Neural cell (in vitro differentiated cells): ENCODE results near the gene MLPH. TPM values are rescaled to one million over a fixed set of nuclear protein-coding genes. Genes with fewer than 3 reads are reported as not detected.

ENCODE experiments used
- H2AFZ ChIP-seq: fragments of 200-600, 300-800 bp; sonication (generic), shearing (Covaris generic); 2 replicates; pipeline ENCODE4 v1.6.0; 2014; ENCODE audit warnings: low read depth, mild to moderate bottlenecking, antibody characterized with exemption, low read length, moderate library complexity
- H3F3A ChIP-seq: fragments of 200-600 bp; shearing (Covaris generic); 2 replicates; pipeline ENCODE4 v1.6.1; 2016; ENCODE audit warnings: mild to moderate bottlenecking, moderate library complexity, mixed read lengths, antibody characterized with exemption, low read length; ENCODE audit not compliant: insufficient read depth, poor library complexity, severe bottlenecking
- H3K27ac ChIP-seq: fragments of 200-600, 300-800 bp; sonication (generic), shearing (Covaris generic); 2 replicates; pipeline ENCODE4 v1.5.1; 2014; ENCODE audit warnings: mild to moderate bottlenecking, low read length, moderate library complexity
- H3K27me3 ChIP-seq: fragments of 300-800, 200-600 bp; sonication (generic), shearing (Covaris generic); 2 replicates; pipeline ENCODE4 v1.6.0; 2014; ENCODE audit warnings: mild to moderate bottlenecking, low read depth, low read length, moderate library complexity; ENCODE audit not compliant: insufficient read depth
- H3K36me3 ChIP-seq: fragments of 300-800, 200-600 bp; sonication (generic), shearing (Covaris generic); 2 replicates; pipeline ENCODE4 v1.5.1; 2014; ENCODE audit warnings: mild to moderate bottlenecking, antibody characterized with exemption, low read length, moderate library complexity; ENCODE audit not compliant: insufficient read depth
- H3K4me2 ChIP-seq: fragments of 300-800, 200-600 bp; sonication (generic), shearing (Covaris generic); 2 replicates; pipeline ENCODE4 v1.6.0; 2014; ENCODE audit warnings: mild to moderate bottlenecking, low read length
- H3K4me3 ChIP-seq: fragments of 300-800, 200-600 bp; sonication (generic), shearing (Covaris generic); 2 replicates; pipeline ENCODE4 v1.5.1; 2014; ENCODE audit warnings: mild to moderate bottlenecking, low read length, moderate library complexity
- H3K79me2 ChIP-seq: fragments of 200-600 bp; shearing (Covaris generic); replicated peaks from 2 replicates; pipeline ENCODE4 v1.6.0; 2014; ENCODE audit warnings: mild to moderate bottlenecking, low read length, moderate library complexity; ENCODE audit not compliant: insufficient read depth
- H3K9ac ChIP-seq: fragments of 300-800, 200-600 bp; sonication (generic), shearing (Covaris generic); 2 replicates; pipeline ENCODE4 v1.6.1; 2016; ENCODE audit warnings: mild to moderate bottlenecking, low read length, mixed read lengths
- H3K9me2 ChIP-seq: fragments of 200-600 bp; shearing (Covaris generic); 2 replicates; pipeline ENCODE4 v1.6.1; 2016; ENCODE audit warnings: mild to moderate bottlenecking, low read length, mixed read lengths; ENCODE audit not compliant: insufficient read depth
- H3K9me3 ChIP-seq: fragments of 200-600, 300-800 bp; sonication (generic), shearing (Covaris generic); 2 replicates; pipeline ENCODE4 v1.6.1; 2016; ENCODE audit warnings: mild to moderate bottlenecking, mixed run types, low read length, moderate library complexity, mixed read lengths
- H4K20me1 ChIP-seq: fragments of 200-600 bp; shearing (Covaris generic); 2 replicates; pipeline ENCODE4 v1.6.1; 2016; ENCODE audit warnings: mild to moderate bottlenecking, mixed run types; ENCODE audit not compliant: insufficient read depth
- EP300 ChIP-seq: fragments of 450-650 bp; conservative IDR thresholded peaks from 2 replicates; pipeline ENCODE4 v1.6.1; 2014; ENCODE audit warnings: antibody characterized with exemption, mild to moderate bottlenecking, moderate library complexity; ENCODE audit not compliant: poor library complexity, severe bottlenecking
- EZH2 ChIP-seq: fragments of 200-600, 300-800 bp; shearing (Covaris generic), sonication (generic); IDR thresholded peaks from 2 replicates; pipeline ENCODE4 v1.6.1; 2014; ENCODE audit warnings: antibody characterized with exemption, low read length, borderline replicate concordance, mild to moderate bottlenecking; ENCODE audit not compliant: insufficient read depth, poor library complexity, severe bottlenecking
- MXI1 ChIP-seq: fragments of 450-650 bp; conservative IDR thresholded peaks from 2 replicates; pipeline ENCODE4 v1.6.1; 2014; ENCODE audit warnings: antibody characterized with exemption, mild to moderate bottlenecking; ENCODE audit not compliant: poor library complexity, severe bottlenecking
- POLR2AphosphoS5 ChIP-seq: IDR thresholded peaks from 2 replicates; pipeline ENCODE4 v1.6.1; 2012
- RAD21 ChIP-seq: fragments of 450-650 bp; conservative IDR thresholded peaks from 2 replicates; pipeline ENCODE4 v1.6.1; 2014; ENCODE audit warnings: antibody characterized with exemption, mild to moderate bottlenecking, moderate library complexity
- SMC3 ChIP-seq: fragments of 450-650 bp; conservative IDR thresholded peaks from 2 replicates; pipeline ENCODE4 v1.6.1; 2014; ENCODE audit warnings: antibody characterized with exemption, mild to moderate bottlenecking, moderate library complexity; ENCODE audit not compliant: poor library complexity
- TAF1 ChIP-seq: IDR thresholded peaks from 2 replicates; pipeline ENCODE4 v1.6.1; 2012; ENCODE audit warnings: low read depth
- polyA plus RNA-seq: library from polyadenylated mRNA; depleted of rRNA; stranded (reverse); fragments of >200 nt; gene quantifications from 2 replicates; pipeline ENCODE4 v1.2.3, GENCODE V29; 2014
- TF ChIP-seq, protein P1 (sequence below): fragments of 450-650 bp; IDR thresholded peaks from 2 replicates; pipeline ENCODE4 v1.5.1; 2014; ENCODE audit warnings: antibody characterized with exemption, mild to moderate bottlenecking, moderate library complexity; ENCODE audit not compliant: poor library complexity, severe bottlenecking
- TF ChIP-seq, protein P2 (sequence below): IDR thresholded peaks from 2 replicates; pipeline ENCODE4 v1.6.1; 2012; ENCODE audit warnings: borderline replicate concordance

MLPH gene
- polyA plus RNA-seq, 1 donor from 2014 or later: not detected

DNA sequence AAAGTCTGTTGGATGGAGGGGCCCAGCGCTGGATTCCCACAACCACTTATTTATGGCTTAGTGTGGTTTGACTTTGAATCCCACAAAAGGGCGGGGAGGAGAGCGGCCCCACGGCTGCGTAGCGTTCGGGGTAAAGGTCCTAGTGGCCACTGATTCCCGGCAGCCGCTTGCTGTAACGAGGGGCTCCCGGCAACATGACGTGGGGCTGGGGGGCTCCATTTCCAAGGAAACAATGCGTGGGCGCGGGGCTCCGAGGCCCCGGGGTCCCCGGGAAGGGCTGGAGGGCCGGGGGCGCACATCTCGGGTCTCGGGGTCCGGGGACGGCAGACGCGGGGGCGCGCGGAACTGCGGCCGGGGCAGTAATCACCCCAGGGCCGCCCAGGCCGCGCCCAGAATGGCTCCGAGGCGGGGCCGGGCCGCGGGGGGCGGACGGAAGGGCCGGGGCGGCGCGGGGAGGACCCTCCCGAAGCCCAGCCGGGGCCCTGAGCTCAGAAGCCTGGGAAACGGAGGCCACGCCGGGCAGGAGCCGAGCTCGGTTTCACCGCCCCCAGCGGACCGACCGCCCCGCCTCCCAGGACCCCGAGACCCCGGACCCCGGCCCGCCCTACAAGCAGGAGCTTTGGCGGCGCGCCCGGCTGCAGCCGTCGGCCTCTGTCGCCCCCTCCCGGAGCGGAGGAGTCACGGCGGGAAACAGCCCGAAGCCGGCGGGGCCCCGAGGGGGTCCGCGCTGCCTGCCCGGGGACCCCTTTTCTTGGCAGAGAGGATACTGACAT is 11.9 kb upstream of the MLPH start:
- peak overlapping the region; percentile 62 for H3K27ac ChIP-seq
- no peaks in the 10 kb centered on the region for H3K9me3 ChIP-seq
- no peaks in the 10 kb centered on the region for H3K79me2 ChIP-seq
- H3K4me3 ChIP-seq: peak overlapping the region; percentile 89
- H3K36me3 ChIP-seq: no peaks in the 10 kb centered on the region
- TF ChIP-seq, protein P1, sequence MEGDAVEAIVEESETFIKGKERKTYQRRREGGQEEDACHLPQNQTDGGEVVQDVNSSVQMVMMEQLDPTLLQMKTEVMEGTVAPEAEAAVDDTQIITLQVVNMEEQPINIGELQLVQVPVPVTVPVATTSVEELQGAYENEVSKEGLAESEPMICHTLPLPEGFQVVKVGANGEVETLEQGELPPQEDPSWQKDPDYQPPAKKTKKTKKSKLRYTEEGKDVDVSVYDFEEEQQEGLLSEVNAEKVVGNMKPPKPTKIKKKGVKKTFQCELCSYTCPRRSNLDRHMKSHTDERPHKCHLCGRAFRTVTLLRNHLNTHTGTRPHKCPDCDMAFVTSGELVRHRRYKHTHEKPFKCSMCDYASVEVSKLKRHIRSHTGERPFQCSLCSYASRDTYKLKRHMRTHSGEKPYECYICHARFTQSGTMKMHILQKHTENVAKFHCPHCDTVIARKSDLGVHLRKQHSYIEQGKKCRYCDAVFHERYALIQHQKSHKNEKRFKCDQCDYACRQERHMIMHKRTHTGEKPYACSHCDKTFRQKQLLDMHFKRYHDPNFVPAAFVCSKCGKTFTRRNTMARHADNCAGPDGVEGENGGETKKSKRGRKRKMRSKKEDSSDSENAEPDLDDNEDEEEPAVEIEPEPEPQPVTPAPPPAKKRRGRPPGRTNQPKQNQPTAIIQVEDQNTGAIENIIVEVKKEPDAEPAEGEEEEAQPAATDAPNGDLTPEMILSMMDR: peak; percentile 93
- peak; percentile 87 for TF ChIP-seq POLR2AphosphoS5
- TF ChIP-seq EZH2: no peak
- TF ChIP-seq, protein P2, sequence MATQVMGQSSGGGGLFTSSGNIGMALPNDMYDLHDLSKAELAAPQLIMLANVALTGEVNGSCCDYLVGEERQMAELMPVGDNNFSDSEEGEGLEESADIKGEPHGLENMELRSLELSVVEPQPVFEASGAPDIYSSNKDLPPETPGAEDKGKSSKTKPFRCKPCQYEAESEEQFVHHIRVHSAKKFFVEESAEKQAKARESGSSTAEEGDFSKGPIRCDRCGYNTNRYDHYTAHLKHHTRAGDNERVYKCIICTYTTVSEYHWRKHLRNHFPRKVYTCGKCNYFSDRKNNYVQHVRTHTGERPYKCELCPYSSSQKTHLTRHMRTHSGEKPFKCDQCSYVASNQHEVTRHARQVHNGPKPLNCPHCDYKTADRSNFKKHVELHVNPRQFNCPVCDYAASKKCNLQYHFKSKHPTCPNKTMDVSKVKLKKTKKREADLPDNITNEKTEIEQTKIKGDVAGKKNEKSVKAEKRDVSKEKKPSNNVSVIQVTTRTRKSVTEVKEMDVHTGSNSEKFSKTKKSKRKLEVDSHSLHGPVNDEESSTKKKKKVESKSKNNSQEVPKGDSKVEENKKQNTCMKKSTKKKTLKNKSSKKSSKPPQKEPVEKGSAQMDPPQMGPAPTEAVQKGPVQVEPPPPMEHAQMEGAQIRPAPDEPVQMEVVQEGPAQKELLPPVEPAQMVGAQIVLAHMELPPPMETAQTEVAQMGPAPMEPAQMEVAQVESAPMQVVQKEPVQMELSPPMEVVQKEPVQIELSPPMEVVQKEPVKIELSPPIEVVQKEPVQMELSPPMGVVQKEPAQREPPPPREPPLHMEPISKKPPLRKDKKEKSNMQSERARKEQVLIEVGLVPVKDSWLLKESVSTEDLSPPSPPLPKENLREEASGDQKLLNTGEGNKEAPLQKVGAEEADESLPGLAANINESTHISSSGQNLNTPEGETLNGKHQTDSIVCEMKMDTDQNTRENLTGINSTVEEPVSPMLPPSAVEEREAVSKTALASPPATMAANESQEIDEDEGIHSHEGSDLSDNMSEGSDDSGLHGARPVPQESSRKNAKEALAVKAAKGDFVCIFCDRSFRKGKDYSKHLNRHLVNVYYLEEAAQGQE: peak; percentile 41
- TF ChIP-seq EP300: peak; percentile 19
- TF ChIP-seq MXI1: peak; percentile 50
- peak; percentile 78 for TF ChIP-seq SMC3
- peak; percentile 79 for TF ChIP-seq RAD21
- no peak for TF ChIP-seq TAF1
- peak overlapping the region; percentile 76 for H2AFZ ChIP-seq
- H3K27me3 ChIP-seq: peaks cover 28% of the 10 kb centered on the region
- no peaks in the 10 kb centered on the region for H4K20me1 ChIP-seq
- H3K4me2 ChIP-seq: peak overlapping the region; percentile 94
- no peaks in the 10 kb centered on the region for H3F3A ChIP-seq
- H3K9me2 ChIP-seq: no peaks in the 10 kb centered on the region
- H3K9ac ChIP-seq: peak overlapping the region; percentile 92

DNA sequence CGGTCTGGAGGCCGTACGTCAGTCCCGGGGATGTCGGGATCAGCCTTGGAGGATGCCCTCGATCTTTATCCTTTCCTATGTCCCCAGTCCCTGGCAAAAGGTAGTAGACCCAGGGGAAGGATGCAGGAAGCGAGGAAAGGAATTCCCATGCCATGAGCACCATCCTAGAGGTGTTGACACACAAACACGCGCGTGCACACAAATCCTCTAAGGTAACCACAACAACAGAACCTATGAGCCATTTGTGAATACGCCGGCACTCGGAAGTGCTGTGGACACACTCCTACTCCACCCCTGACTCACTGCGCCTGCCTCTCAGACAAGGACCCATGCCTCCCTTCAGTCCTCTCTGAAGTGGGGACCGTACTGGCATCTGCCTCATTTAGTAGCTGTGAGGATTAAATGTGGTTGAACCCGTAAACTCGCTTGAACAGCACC is 11.3 kb upstream of the MLPH start:
- Histone ChIP-seq H3K27ac (no peak overlapping the region), H3F3A (no peaks in the 10 kb centered on the region), H3K4me3 (peak overlapping the region; percentile 89), H3K9me2 (no peaks in the 10 kb centered on the region), H3K36me3 (no peaks in the 10 kb centered on the region), H2AFZ (peak overlapping the region; percentile 76), H3K9ac (peak overlapping the region; percentile 92), H3K9me3 (no peaks in the 10 kb centered on the region), H3K27me3 (peaks cover 32% of the 10 kb centered on the region), H4K20me1 (no peaks in the 10 kb centered on the region), H3K4me2 (no peak overlapping the region), H3K79me2 (no peaks in the 10 kb centered on the region)
- TF ChIP-seq, protein P1: no peak
- no peak for TF ChIP-seq TAF1
- peak; percentile 16 for TF ChIP-seq SMC3
- TF ChIP-seq, protein P2: no peak
